H9 (cell line): ENCODE results near the gene PPM1G. TPM values are rescaled to one million over a fixed set of nuclear protein-coding genes. Genes with fewer than 3 reads are reported as not detected.
A peak's percentile ranks its signal among the peaks of the same experiment; 100 is the strongest.

ENCODE experiments used
- DNase-seq: peaks from one replicate; pipeline ENCODE4 v3.0.0-alpha.2; 2017
- H2AFZ ChIP-seq: one replicate; pipeline ENCODE4 v1.6.1; 2013; ENCODE audit warnings: mild to moderate bottlenecking, low read length, control low read depth, moderate library complexity
- H2AK5ac ChIP-seq: 2 replicates; pipeline ENCODE4 v1.6.1; 2013; ENCODE audit warnings: low read length, control low read depth, mixed read lengths; ENCODE audit not compliant: insufficient read length
- H2BK120ac ChIP-seq: one replicate; pipeline ENCODE4 v1.6.1; 2013; ENCODE audit warnings: low read depth, mild to moderate bottlenecking, low read length, control low read depth, inconsistent platforms; ENCODE audit not compliant: poor library complexity, severe bottlenecking
- H2BK12ac ChIP-seq: 2 replicates; pipeline ENCODE4 v1.6.1; 2013; ENCODE audit warnings: low read length, control low read depth, mixed read lengths, low read depth; ENCODE audit not compliant: insufficient read length
- H2BK15ac ChIP-seq: 2 replicates; pipeline ENCODE4 v1.6.1; 2013; ENCODE audit warnings: low read depth, low read length, control low read depth
- H2BK20ac ChIP-seq: one replicate; pipeline ENCODE4 v1.6.1; 2013; ENCODE audit warnings: low read depth, mild to moderate bottlenecking, low read length, control low read depth, inconsistent platforms; ENCODE audit not compliant: poor library complexity, severe bottlenecking
- H2BK5ac ChIP-seq: 2 replicates; pipeline ENCODE4 v1.6.1; 2013; ENCODE audit warnings: low read length, control low read depth, mixed read lengths; ENCODE audit not compliant: insufficient read length
- H3K14ac ChIP-seq: 2 replicates; pipeline ENCODE4 v1.6.1; 2013; ENCODE audit warnings: low read length, control low read depth; ENCODE audit not compliant: insufficient read depth
- H3K18ac ChIP-seq: 2 replicates; pipeline ENCODE4 v1.6.1; 2013; ENCODE audit warnings: low read depth, mild to moderate bottlenecking, mixed read lengths, low read length, control low read depth; ENCODE audit not compliant: insufficient read length
- H3K23ac ChIP-seq: 2 replicates; pipeline ENCODE4 v1.6.1; 2013; ENCODE audit warnings: low read length, control low read depth, mixed read lengths, low read depth; ENCODE audit not compliant: insufficient read length
- H3K23me2 ChIP-seq: 2 replicates; pipeline ENCODE4 v1.6.1; 2013; ENCODE audit warnings: low read depth, mild to moderate bottlenecking, mixed read lengths, low read length, control low read depth; ENCODE audit not compliant: insufficient read length, poor library complexity, severe bottlenecking
- H3K27ac ChIP-seq: 2 replicates; pipeline ENCODE4 v1.5.1; 2013; ENCODE audit warnings: low read length, control low read depth, mixed read lengths, low read depth; ENCODE audit not compliant: insufficient read length
- H3K27me3 ChIP-seq: 2 replicates; pipeline ENCODE4 v1.6.1; 2013; ENCODE audit warnings: low read length, control low read depth, inconsistent platforms; ENCODE audit not compliant: insufficient read depth
- H3K4ac ChIP-seq: 2 replicates; pipeline ENCODE4 v1.6.1; 2013; ENCODE audit warnings: low read depth, mild to moderate bottlenecking, control low read depth, inconsistent platforms, low read length, moderate library complexity
- H3K4me1 ChIP-seq: 2 replicates; pipeline ENCODE4 v1.6.1; 2013; ENCODE audit warnings: low read length, control low read depth, inconsistent platforms; ENCODE audit not compliant: insufficient read depth
- H3K4me2 ChIP-seq: 2 replicates; pipeline ENCODE4 v1.6.1; 2013; ENCODE audit warnings: low read length, control low read depth, mixed read lengths; ENCODE audit not compliant: insufficient read length, insufficient read depth
- H3K56ac ChIP-seq: 2 replicates; pipeline ENCODE4 v1.6.1; 2013; ENCODE audit warnings: low read depth, mild to moderate bottlenecking, mixed read lengths, low read length, control low read depth; ENCODE audit not compliant: insufficient read length
- H3K79me1 ChIP-seq: 2 replicates; pipeline ENCODE4 v1.6.1; 2013; ENCODE audit warnings: low read depth, mild to moderate bottlenecking, moderate library complexity, low read length, control low read depth, inconsistent platforms; ENCODE audit not compliant: insufficient read depth, poor library complexity, severe bottlenecking
- H3K79me2 ChIP-seq: 2 replicates; pipeline ENCODE4 v1.6.1; 2013; ENCODE audit warnings: low read length, control low read depth, inconsistent platforms; ENCODE audit not compliant: insufficient read depth
- H3K9ac ChIP-seq: 2 replicates; pipeline ENCODE4 v1.6.1; 2013; ENCODE audit warnings: low read length, control low read depth, mixed read lengths; ENCODE audit not compliant: insufficient read length; ENCODE audit errors: extremely low read depth
- H3K9me3 ChIP-seq: one replicate; pipeline ENCODE4 v1.6.1; 2013; ENCODE audit warnings: low read depth, low read length, inconsistent platforms; ENCODE audit not compliant: control insufficient read depth
- H3T11ph ChIP-seq: one replicate; pipeline ENCODE4 v1.6.1; 2013; ENCODE audit warnings: mild to moderate bottlenecking, low read length, control low read depth, inconsistent platforms
- H4K20me1 ChIP-seq: one replicate; pipeline ENCODE4 v1.6.1; 2013; ENCODE audit not compliant: control insufficient read depth, insufficient read length, insufficient read depth
- H4K5ac ChIP-seq: 2 replicates; pipeline ENCODE4 v1.6.1; 2013; ENCODE audit warnings: low read depth, mild to moderate bottlenecking, mixed read lengths, low read length, control low read depth; ENCODE audit not compliant: insufficient read length
- H4K8ac ChIP-seq: replicated peaks from 2 replicates; pipeline ENCODE4 v1.6.1; 2013; ENCODE audit warnings: low read length, control low read depth, mixed read lengths, low read depth; ENCODE audit not compliant: insufficient read length
- H4K91ac ChIP-seq: 2 replicates; pipeline ENCODE4 v1.6.1; 2013; ENCODE audit warnings: low read depth, mild to moderate bottlenecking, moderate library complexity, mixed read lengths, low read length, control low read depth; ENCODE audit not compliant: insufficient read length
- H3K27ac Mint-ChIP-seq, 3 experiments: 2 replicates in 2 of 3; 3 replicates in 1 of 3; pipeline ENCODE4 v1.8.0; 2020 to 2021; ENCODE audit warnings: mixed read lengths in 3 of 3, mild to moderate bottlenecking in 1 of 3, moderate library complexity in 1 of 3
- H3K27me3 Mint-ChIP-seq: 2 replicates; pipeline ENCODE4 v1.8.0; 2021; ENCODE audit warnings: low read depth, mild to moderate bottlenecking, moderate library complexity, mixed read lengths
- H3K36me3 Mint-ChIP-seq, 3 experiments: 2 replicates in 2 of 3; 3 replicates in 1 of 3; pipeline ENCODE4 v1.8.0; 2020 to 2021; ENCODE audit warnings: low read depth in 3 of 3, mixed read lengths in 3 of 3; ENCODE audit not compliant: insufficient read depth in 1 of 3
- H3K4me1 Mint-ChIP-seq, 2 experiments: 2 replicates each; pipeline ENCODE4 v1.8.0; 2020; ENCODE audit warnings: mixed read lengths in 2 of 2
- H3K4me3 Mint-ChIP-seq, 2 experiments: 2 replicates in 1 of 2; 3 replicates in 1 of 2; pipeline ENCODE4 v1.8.0; 2020 to 2021; ENCODE audit warnings: mild to moderate bottlenecking in 2 of 2, mixed read lengths in 2 of 2, moderate library complexity in 1 of 2
- H3K9me3 Mint-ChIP-seq, 2 experiments: 2 replicates in 1 of 2; 3 replicates in 1 of 2; pipeline ENCODE4 v1.8.0; 2020; ENCODE audit warnings: mild to moderate bottlenecking in 2 of 2, mixed read lengths in 2 of 2, moderate library complexity in 1 of 2
- WGBS: extraction: QIAGEN DNeasy Blood & Tissue Kit; methylation state at CpG from one replicate; pipeline ENCODE4 v1.1.7; 2013; ENCODE audit warnings: missing lambda C conversion rate, low lambda C conversion rate, mixed read lengths; ENCODE audit not compliant: insufficient read length; ENCODE audit errors: extremely low coverage; 5-methylcytosine and 5-hydroxymethylcytosine counted together
- total RNA-seq: library from RNA; stranded (reverse); gene quantifications from 2 replicates; pipeline ENCODE4 v1.2.1, GENCODE V29; 2021
- TF ChIP-seq, protein P1 (sequence below): fragments of 200-600 bp; sonication (generic); conservative IDR thresholded peaks from 3 replicates; pipeline ENCODE4 v1.8.0; 2021; ENCODE audit warnings: antibody characterized with exemption, mild to moderate bottlenecking

The PPM1G gene
- total RNA-seq, 1 experiment from 2014 or later: 146 TPM

DNA sequence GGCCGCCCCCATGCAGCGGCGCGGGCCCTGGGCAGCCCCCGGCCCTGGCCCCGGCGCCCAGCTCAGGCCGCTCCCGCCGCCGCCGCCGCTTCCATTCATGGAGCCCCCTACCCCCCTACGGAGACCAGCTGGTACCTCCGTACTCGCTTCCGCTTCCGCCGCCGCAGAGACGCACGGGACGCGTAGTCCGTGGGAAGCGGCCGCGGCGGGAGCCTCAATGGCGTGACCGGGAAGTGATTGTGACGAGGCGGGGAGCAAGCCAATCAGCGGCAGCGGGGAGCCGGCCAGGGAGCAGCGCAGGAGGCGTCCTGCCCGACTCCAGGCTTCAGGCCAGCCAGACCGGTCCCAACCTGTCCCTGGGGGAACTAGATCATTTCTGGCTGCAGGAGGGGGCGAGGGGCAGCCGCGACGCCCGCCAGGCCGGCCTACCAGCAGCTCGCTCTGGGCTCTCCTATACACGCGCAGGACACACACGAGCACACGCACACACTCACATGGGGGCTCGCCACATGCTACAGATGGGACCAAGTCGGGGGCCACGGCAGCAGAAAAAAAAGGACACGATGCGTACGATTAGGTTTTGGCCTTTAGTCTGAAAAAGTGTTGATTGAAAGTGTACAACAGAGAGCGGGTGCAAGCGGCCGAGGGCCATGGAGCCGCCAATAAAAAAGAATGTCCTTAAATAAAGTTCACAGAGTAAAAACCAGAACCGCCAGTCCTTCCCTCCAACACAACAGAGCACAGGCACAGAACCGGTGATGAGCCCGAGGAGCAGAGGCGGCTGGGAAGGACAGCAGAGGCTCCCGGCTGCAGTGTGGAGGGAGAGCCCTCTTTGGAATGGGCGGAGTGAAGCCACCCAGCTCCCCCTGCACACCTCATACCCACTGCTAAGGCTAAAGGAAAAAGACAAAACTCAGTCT is 28.5 kb downstream of the PPM1G start, which contains the start of gene ZNF513:
Gene ZNF513 (minus strand): TSS at position 109 of the 920 bp plus-strand sequence. CDS start 208 bp downstream, outside the sequence.
- no peaks in the 10 kb centered on the region for H3K9me3 Mint-ChIP-seq
- no peaks in the 10 kb centered on the region for H3K27me3 ChIP-seq
- H4K5ac ChIP-seq: peak within 1 kb of the TSS; percentile 56
- H3K18ac ChIP-seq: peak within 1 kb of the TSS; percentile 86
- no peak within 1 kb of the TSS for H2BK20ac ChIP-seq
- H3K27ac Mint-ChIP-seq: peak within 1 kb of the TSS; percentile 97 to 100 (median 99)
- H4K91ac ChIP-seq: no peak within 1 kb of the TSS
- H3T11ph ChIP-seq: no peak within 1 kb of the TSS
- TF ChIP-seq, protein P1, sequence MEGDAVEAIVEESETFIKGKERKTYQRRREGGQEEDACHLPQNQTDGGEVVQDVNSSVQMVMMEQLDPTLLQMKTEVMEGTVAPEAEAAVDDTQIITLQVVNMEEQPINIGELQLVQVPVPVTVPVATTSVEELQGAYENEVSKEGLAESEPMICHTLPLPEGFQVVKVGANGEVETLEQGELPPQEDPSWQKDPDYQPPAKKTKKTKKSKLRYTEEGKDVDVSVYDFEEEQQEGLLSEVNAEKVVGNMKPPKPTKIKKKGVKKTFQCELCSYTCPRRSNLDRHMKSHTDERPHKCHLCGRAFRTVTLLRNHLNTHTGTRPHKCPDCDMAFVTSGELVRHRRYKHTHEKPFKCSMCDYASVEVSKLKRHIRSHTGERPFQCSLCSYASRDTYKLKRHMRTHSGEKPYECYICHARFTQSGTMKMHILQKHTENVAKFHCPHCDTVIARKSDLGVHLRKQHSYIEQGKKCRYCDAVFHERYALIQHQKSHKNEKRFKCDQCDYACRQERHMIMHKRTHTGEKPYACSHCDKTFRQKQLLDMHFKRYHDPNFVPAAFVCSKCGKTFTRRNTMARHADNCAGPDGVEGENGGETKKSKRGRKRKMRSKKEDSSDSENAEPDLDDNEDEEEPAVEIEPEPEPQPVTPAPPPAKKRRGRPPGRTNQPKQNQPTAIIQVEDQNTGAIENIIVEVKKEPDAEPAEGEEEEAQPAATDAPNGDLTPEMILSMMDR: no peak
- no peaks in the 10 kb centered on the region for H4K20me1 ChIP-seq
- H3K9ac ChIP-seq: peak within 1 kb of the TSS; percentile 84
- no peak within 1 kb of the TSS for H3K23ac ChIP-seq
- no peak within 1 kb of the TSS for H2AK5ac ChIP-seq
- peak within 1 kb of the TSS; percentile 86 to 94 for H3K4me3 Mint-ChIP-seq
- peak; percentile 98 for DNase-seq
- peak within 1 kb of the TSS; percentile 38 for H2BK12ac ChIP-seq
- H3K79me2 ChIP-seq: no peaks in the 10 kb centered on the region
- no peaks in the 10 kb centered on the region for H3K4me1 ChIP-seq
- H3K14ac ChIP-seq: peak within 1 kb of the TSS; percentile 84
- no peak within 1 kb of the TSS for H4K8ac ChIP-seq
- no peak within 1 kb of the TSS for H3K56ac ChIP-seq
- no CpG with 5 or more reads among the region's 67 CpGs for WGBS
- peak within 1 kb of the TSS; percentile 18 for H2BK5ac ChIP-seq
- no peaks in the 10 kb centered on the region for H3K79me1 ChIP-seq
- H3K4me1 Mint-ChIP-seq: peaks cover 19 to 27% of the 10 kb centered on the region in 2 experiments
- peaks cover 12% of the 10 kb centered on the region for H3K23me2 ChIP-seq
- no peak within 1 kb of the TSS for H2AFZ ChIP-seq
- no peaks in the 10 kb centered on the region for H3K9me3 ChIP-seq
- H2BK120ac ChIP-seq: no peak within 1 kb of the TSS
- no peak within 1 kb of the TSS for H2BK15ac ChIP-seq
- peaks cover 1% of the 10 kb centered on the region; the same call in 1 of the 2 replicates for H3K27me3 Mint-ChIP-seq
- peak within 1 kb of the TSS; percentile 87 for H3K4me2 ChIP-seq
- peak within 1 kb of the TSS; percentile 81 for H3K27ac ChIP-seq
- H3K4ac ChIP-seq: no peak within 1 kb of the TSS; the same call in 1 of the 2 replicates
- H3K36me3 Mint-ChIP-seq: peaks cover 38 to 90% (median 77%) of the 10 kb centered on the region in 3 experiments; a peak in 6 of 7 replicates
